ENCODE results near the gene TMEM107.
A peak's percentile ranks its signal among the peaks of the same experiment; 100 is the strongest.

TMEM107 gene

GRCh38 chr17:8125154-8125946, 50.8 kb downstream of the TMEM107 start (continued):
- no peak for TF ChIP-seq ZNF791 (tag by site-specific recombination; IDR thresholded peaks at IDR 0.05)
- TF ChIP-seq KLF7 (tag by site-specific recombination; IDR thresholded peaks at IDR 0.05; ENCODE audit: borderline replicate concordance): no peak
- no peak for TF ChIP-seq ZNF175 (tag by site-specific recombination; IDR thresholded peaks at IDR 0.05)
- peak; percentile 7; the same call in 1 of the 2 replicates for TF ChIP-seq ZSCAN23 (tag by site-specific recombination; IDR thresholded peaks at IDR 0.05)
- TF ChIP-seq KLF9 (tag by site-specific recombination; IDR thresholded peaks at IDR 0.05; ENCODE audit: low read depth): peak; percentile 12; the same call in 1 of the 2 replicates
- no peak for TF ChIP-seq ZFP69B (tag by site-specific recombination; IDR thresholded peaks at IDR 0.05)
- no peak for TF ChIP-seq ZNF664 (tag by site-specific recombination; IDR thresholded peaks at IDR 0.05)
- TF ChIP-seq ZBTB20 (tag by site-specific recombination; IDR thresholded peaks at IDR 0.05): peak; percentile 59
- TF ChIP-seq ZNF223 (tag by site-specific recombination; IDR thresholded peaks at IDR 0.05): no peak
- 0 out of 2 replicates have a peak, but pooled peaks have one; percentile 12 for TF ChIP-seq ZNF239 (tag by site-specific recombination; IDR thresholded peaks at IDR 0.05)
- peak; percentile 12 for TF ChIP-seq ZNF510 (tag by site-specific recombination; IDR thresholded peaks at IDR 0.05; ENCODE audit: insufficient replicate concordance)
- no peak for TF ChIP-seq GLIS2 (tag by site-specific recombination; IDR thresholded peaks at IDR 0.05)
- peak; percentile 24 for TF ChIP-seq SP3 (tag by site-specific recombination; IDR thresholded peaks at IDR 0.05)
- TF ChIP-seq ZNF518A (tag by site-specific recombination; conservative IDR thresholded peaks at IDR 0.05; ENCODE audit: low read depth): no peak
- no peak for TF ChIP-seq ZNF571 (tag by site-specific recombination; IDR thresholded peaks at IDR 0.05)
- no peak for TF ChIP-seq SP2 (tag by site-specific recombination; IDR thresholded peaks at IDR 0.05)
- TF ChIP-seq ZNF704 (tag by site-specific recombination; IDR thresholded peaks at IDR 0.05): no peak
- no peak; the same call in 1 of the 2 replicates for TF ChIP-seq ZNF18 (tag by site-specific recombination; IDR thresholded peaks at IDR 0.05)
- no peak for TF ChIP-seq ZNF776 (tag by site-specific recombination; IDR thresholded peaks at IDR 0.05; ENCODE audit: borderline replicate concordance)
- TF ChIP-seq ZNF280C (tag by site-specific recombination; IDR thresholded peaks at IDR 0.05): no peak
- TF ChIP-seq ZBTB8A (tag by site-specific recombination; IDR thresholded peaks at IDR 0.05): peak; percentile 46
- peak; percentile 59; the same call in 1 of the 2 replicates for TF ChIP-seq OVOL3 (tag by site-specific recombination; IDR thresholded peaks at IDR 0.05)
- TF ChIP-seq ZNF561 (tag by site-specific recombination; IDR thresholded peaks at IDR 0.05; ENCODE audit: borderline replicate concordance): peak; percentile 95
- TF ChIP-seq ZFP3 (tag by site-specific recombination; IDR thresholded peaks at IDR 0.05; ENCODE audit: low read depth): no peak
- no peak for TF ChIP-seq ZNF645 (tag by site-specific recombination; IDR thresholded peaks at IDR 0.05)
- no peak for TF ChIP-seq ZSCAN5A (tag by site-specific recombination; IDR thresholded peaks at IDR 0.05)
- TF ChIP-seq ZNF777 (tag by site-specific recombination; IDR thresholded peaks at IDR 0.05; ENCODE audit: borderline replicate concordance): no peak
